ENCODE data around the gene SNRPB. TPM values are rescaled to one million over a fixed set of nuclear protein-coding genes. Genes with fewer than 3 reads are reported as not detected.

Gene SNRPB
- polyA plus RNA-seq, 3 donors, result 136 to 213 (median 183) TPM

DNA sequence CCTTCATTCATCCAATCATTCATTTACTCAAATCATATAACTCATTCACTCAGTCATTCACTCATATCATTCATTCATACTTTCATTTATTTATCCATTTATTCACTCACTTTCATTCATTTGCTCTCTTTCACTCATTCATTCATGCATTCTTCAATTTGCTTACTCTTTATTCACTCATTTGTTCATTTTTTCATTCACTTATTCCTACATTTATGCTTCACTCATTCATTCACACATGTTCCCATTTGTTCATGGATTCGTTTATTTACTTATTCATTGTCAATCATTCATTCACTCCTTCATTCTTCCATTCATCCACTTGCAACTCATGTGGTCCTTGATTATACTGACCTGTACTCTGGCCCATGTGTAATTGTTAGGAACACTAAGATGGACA lies 39.4 kb downstream of the SNRPB start:
- no peak overlapping the region for H3K4me3 ChIP-seq (replicated peaks in 1 of 3; ENCODE audit: low read depth in 2 of 3, low read length in 3 of 3)
- no CpG with 5 or more reads among the region's 1 CpG for WGBS (ENCODE audit: insufficient coverage)
- peak overlapping the region in 1 of 2 donors; percentile 22 for H3K4me3 Mint-ChIP-seq
- H3K4me2 ChIP-seq (replicated peaks; ENCODE audit: extremely low read depth, low read length, poor library complexity, severe bottlenecking), result no peak overlapping the region
- H3K27ac Mint-ChIP-seq, result no peak overlapping the region
- no peak overlapping the region for H3K9ac ChIP-seq (ENCODE audit: insufficient read depth, low read length, poor library complexity, severe bottlenecking)
- H3K4me1 Mint-ChIP-seq, result no peaks in the 10 kb centered on the region
- no peaks in the 10 kb centered on the region for H4K20me1 ChIP-seq (ENCODE audit: insufficient read depth, low read length)
- no peaks in the 10 kb centered on the region for H3K9me3 ChIP-seq (replicated peaks in 1 of 2; ENCODE audit: control insufficient read depth in 1 of 2, insufficient read depth in 1 of 2, low read length in 2 of 2)
- no peak overlapping the region for H3K27ac ChIP-seq (ENCODE audit: low read depth in 1 of 2, low read length in 2 of 2)
- intact Hi-C loops (cut with micrococcal nuclease), result no loop called here
- H3K27me3 Mint-ChIP-seq (ENCODE audit: low read depth in 3 of 3), result peaks cover 17 to 25% (median 19%) of the 10 kb centered on the region in 3 donors
- no peaks in the 10 kb centered on the region for H3K4me1 ChIP-seq (ENCODE audit: control insufficient read depth in 1 of 2, insufficient read depth in 2 of 2, low read length in 2 of 2)
- no peak overlapping the region for H2AFZ ChIP-seq (ENCODE audit: insufficient read depth, low read depth, low read length, poor library complexity, severe bottlenecking)
- H3K27me3 ChIP-seq (ENCODE audit: control insufficient read depth in 2 of 2, insufficient read depth in 2 of 2, low read length in 2 of 2), result peaks cover 3 to 8% of the 10 kb centered on the region in 2 donors
- peaks cover 0 to 3% (median 0%) of the 10 kb centered on the region in 7 donors for H3K9me3 Mint-ChIP-seq
- no peaks in the 10 kb centered on the region for H3K79me2 ChIP-seq (ENCODE audit: insufficient read depth, low read length)
- no peak for DNase-seq
- TF ChIP-seq, protein P1, sequence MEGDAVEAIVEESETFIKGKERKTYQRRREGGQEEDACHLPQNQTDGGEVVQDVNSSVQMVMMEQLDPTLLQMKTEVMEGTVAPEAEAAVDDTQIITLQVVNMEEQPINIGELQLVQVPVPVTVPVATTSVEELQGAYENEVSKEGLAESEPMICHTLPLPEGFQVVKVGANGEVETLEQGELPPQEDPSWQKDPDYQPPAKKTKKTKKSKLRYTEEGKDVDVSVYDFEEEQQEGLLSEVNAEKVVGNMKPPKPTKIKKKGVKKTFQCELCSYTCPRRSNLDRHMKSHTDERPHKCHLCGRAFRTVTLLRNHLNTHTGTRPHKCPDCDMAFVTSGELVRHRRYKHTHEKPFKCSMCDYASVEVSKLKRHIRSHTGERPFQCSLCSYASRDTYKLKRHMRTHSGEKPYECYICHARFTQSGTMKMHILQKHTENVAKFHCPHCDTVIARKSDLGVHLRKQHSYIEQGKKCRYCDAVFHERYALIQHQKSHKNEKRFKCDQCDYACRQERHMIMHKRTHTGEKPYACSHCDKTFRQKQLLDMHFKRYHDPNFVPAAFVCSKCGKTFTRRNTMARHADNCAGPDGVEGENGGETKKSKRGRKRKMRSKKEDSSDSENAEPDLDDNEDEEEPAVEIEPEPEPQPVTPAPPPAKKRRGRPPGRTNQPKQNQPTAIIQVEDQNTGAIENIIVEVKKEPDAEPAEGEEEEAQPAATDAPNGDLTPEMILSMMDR (IDR thresholded peaks at IDR 0.05), result no peak
- H3K36me3 Mint-ChIP-seq, result no peaks in the 10 kb centered on the region
- H3K36me3 ChIP-seq (replicated peaks in 1 of 2; ENCODE audit: control insufficient read depth in 1 of 2, insufficient read depth in 2 of 2, low read length in 2 of 2), result no peaks in the 10 kb centered on the region

DNA sequence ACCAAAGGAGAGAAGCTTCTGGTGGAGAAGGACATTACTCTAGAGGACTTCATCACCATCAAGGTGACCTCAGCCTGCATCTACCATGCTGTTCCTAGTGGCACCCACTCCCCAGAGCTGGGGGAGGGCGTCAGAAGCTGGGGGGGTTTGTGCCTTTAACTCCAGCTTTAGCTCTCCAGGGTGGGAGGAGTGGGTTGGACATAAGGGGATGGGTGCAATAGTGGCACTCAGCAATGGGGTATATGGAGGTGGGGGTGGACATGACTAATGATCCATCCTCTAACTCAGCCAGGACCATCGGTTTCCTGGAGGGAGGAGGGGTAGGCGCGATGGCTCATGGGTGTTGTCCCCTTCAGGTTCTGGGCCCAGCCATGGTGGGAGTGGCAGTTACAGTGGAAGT lies 40.1 kb downstream of the SNRPB start:
- H3K4me1 Mint-ChIP-seq, result no peaks in the 10 kb centered on the region
- Histone ChIP-seq H3K36me3 (replicated peaks in 1 of 2; ENCODE audit: control insufficient read depth in 1 of 2, insufficient read depth in 2 of 2, low read length in 2 of 2) (no peaks in the 10 kb centered on the region), H3K4me3 (replicated peaks in 1 of 3; ENCODE audit: low read depth in 2 of 3, low read length in 3 of 3) (no peak overlapping the region), H2AFZ (ENCODE audit: insufficient read depth, low read depth, low read length, poor library complexity, severe bottlenecking) (no peak overlapping the region), H3K9ac (ENCODE audit: insufficient read depth, low read length, poor library complexity, severe bottlenecking) (no peak overlapping the region), H3K4me2 (replicated peaks; ENCODE audit: extremely low read depth, low read length, poor library complexity, severe bottlenecking) (no peak overlapping the region), H3K27me3 (ENCODE audit: control insufficient read depth in 2 of 2, insufficient read depth in 2 of 2, low read length in 2 of 2) (peaks cover 3 to 8% of the 10 kb centered on the region in 2 donors), H3K27ac (ENCODE audit: low read depth in 1 of 2, low read length in 2 of 2) (no peak overlapping the region), H3K79me2 (ENCODE audit: insufficient read depth, low read length) (no peaks in the 10 kb centered on the region), H3K4me1 (ENCODE audit: control insufficient read depth in 1 of 2, insufficient read depth in 2 of 2, low read length in 2 of 2) (no peaks in the 10 kb centered on the region), H3K9me3 (replicated peaks in 1 of 2; ENCODE audit: control insufficient read depth in 1 of 2, insufficient read depth in 1 of 2, low read length in 2 of 2) (no peaks in the 10 kb centered on the region), H4K20me1 (ENCODE audit: insufficient read depth, low read length) (no peaks in the 10 kb centered on the region)
- no CpG with 5 or more reads among the region's 4 CpGs for WGBS (ENCODE audit: insufficient coverage)
- H3K9me3 Mint-ChIP-seq, result peaks cover 0 to 3% (median 0%) of the 10 kb centered on the region in 7 donors
- DNase-seq, result no peak
- peaks cover 14 to 25% (median 16%) of the 10 kb centered on the region in 3 donors for H3K27me3 Mint-ChIP-seq (ENCODE audit: low read depth in 3 of 3)
- no peaks in the 10 kb centered on the region for H3K36me3 Mint-ChIP-seq
- H3K4me3 Mint-ChIP-seq, result no peak overlapping the region
- H3K27ac Mint-ChIP-seq, result no peak overlapping the region
- intact Hi-C loops (cut with micrococcal nuclease), result no loop called here
- TF ChIP-seq, protein P1 (IDR thresholded peaks at IDR 0.05), result no peak

Measured in CD14-positive monocyte (primary cell).